ENCODE measurements around the gene SUCLA2. TPM values are rescaled to one million over a fixed set of nuclear protein-coding genes. Genes with fewer than 3 reads are reported as not detected.

SUCLA2 gene
- total RNA-seq, 1 donor from 2014 or later: 41.7 TPM

DNA sequence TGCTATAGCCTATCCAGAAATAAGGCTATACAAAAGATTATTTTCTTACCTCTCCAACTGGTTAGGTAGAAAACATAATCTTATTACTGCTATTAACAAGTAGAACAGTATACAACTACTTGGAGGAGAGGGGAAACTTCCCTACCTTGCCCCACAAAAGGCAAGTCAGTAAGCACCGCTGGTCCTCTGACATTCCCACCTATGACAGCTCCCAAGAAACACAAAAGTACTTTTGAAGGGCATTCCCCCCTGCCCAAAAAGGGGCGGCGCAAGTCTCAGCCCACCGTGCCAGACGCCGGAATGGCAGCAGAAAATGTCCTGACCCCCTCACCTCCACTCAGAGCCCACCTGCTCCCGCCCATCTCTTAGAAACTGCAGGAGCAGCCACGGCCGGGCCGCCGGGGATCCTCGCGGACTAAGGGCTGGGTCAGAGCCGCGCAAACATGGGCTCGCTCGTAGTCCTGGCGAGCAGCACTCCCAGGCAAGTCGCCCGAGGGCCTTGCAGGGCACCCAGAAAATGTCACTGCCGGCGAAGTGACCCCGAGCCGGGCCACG lies 437 bp downstream of the SUCLA2 start:
- FAIRE-seq: no peak
- Histone ChIP-seq H3K27ac (ENCODE audit: low read depth, low read length) (peak overlapping the region; percentile 69), H3K4me3 (ENCODE audit: insufficient read depth, low read depth, low read length) (peak overlapping the region; percentile 88), H3K4me2 (ENCODE audit: low read length) (peak overlapping the region; percentile 97), H4K20me1 (ENCODE audit: insufficient read depth, low read length) (peaks cover 10% of the 10 kb centered on the region), H3K4me1 (ENCODE audit: insufficient read depth, low read length) (peaks cover 11% of the 10 kb centered on the region), H2AFZ (ENCODE audit: low read depth, low read length) (peak overlapping the region; percentile 97), H3K79me2 (ENCODE audit: insufficient read depth, low read length) (peaks cover 51% of the 10 kb centered on the region), H3K9me3 (ENCODE audit: insufficient read depth, low read depth, low read length) (no peaks in the 10 kb centered on the region), H3K36me3 (ENCODE audit: insufficient read depth, low read length) (no peaks in the 10 kb centered on the region), H3K9ac (ENCODE audit: low read length) (peak overlapping the region; percentile 89), H3K27me3 (ENCODE audit: insufficient read depth, low read length) (no peaks in the 10 kb centered on the region)
- peak overlapping the region; percentile 99 for H3K4me3 Mint-ChIP-seq (ENCODE audit: unreplicated experiment)
- peaks cover 6% of the 10 kb centered on the region for H3K4me1 Mint-ChIP-seq (ENCODE audit: low read depth, unreplicated experiment)
- no peak for TF ChIP-seq CTCF (IDR thresholded peaks at IDR 0.05; ENCODE audit: insufficient read depth, low read depth, low read length)
- peak overlapping the region; percentile 68 for H3K27ac Mint-ChIP-seq (ENCODE audit: unreplicated experiment)
- no peaks in the 10 kb centered on the region for H3K9me3 Mint-ChIP-seq (ENCODE audit: unreplicated experiment)
- DNase-seq (ENCODE audit: low read depth): no peak
- no peaks in the 10 kb centered on the region for H3K36me3 Mint-ChIP-seq (ENCODE audit: low read depth, unreplicated experiment)
- H3K27me3 Mint-ChIP-seq (ENCODE audit: low read depth, unreplicated experiment): no peaks in the 10 kb centered on the region

DNA sequence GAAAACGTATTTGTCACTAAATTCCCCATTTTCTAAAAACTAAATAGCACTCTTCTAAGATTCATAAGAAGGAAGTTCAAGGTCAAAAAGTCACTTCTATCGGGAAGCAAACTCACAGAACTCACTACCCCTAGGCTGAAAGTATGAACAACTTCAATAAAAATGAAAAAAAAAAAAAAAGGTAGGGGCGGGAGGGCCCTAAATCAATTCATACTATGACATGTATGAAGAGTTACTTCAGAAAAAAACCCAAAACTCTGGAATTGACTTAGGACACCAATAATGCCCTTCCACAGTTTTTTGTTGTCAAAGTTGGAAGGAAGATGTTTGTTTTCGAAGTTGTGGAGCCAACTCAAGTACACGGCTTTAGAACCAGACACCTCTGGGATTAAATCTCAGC lies 1.1 kb downstream of the SUCLA2 start:
- no peak for TF ChIP-seq CTCF (IDR thresholded peaks at IDR 0.05; ENCODE audit: insufficient read depth, low read depth, low read length)
- no peak for TF ChIP-seq EZH2 (IDR thresholded peaks at IDR 0.05; ENCODE audit: insufficient read depth, low read length)
- H3K9me3 Mint-ChIP-seq (ENCODE audit: unreplicated experiment): no peaks in the 10 kb centered on the region
- peaks cover 11% of the 10 kb centered on the region for H3K4me1 ChIP-seq (ENCODE audit: insufficient read depth, low read length)
- H3K79me2 ChIP-seq (ENCODE audit: insufficient read depth, low read length): peaks cover 57% of the 10 kb centered on the region
- H2AFZ ChIP-seq (ENCODE audit: low read depth, low read length): no peak overlapping the region
- H3K4me2 ChIP-seq (ENCODE audit: low read length): peak overlapping the region; percentile 97
- no peak overlapping the region for H3K27ac ChIP-seq (ENCODE audit: low read depth, low read length)
- peaks cover 6% of the 10 kb centered on the region for H3K4me1 Mint-ChIP-seq (ENCODE audit: low read depth, unreplicated experiment)
- H3K27ac Mint-ChIP-seq (ENCODE audit: unreplicated experiment): no peak overlapping the region
- DNase-seq (ENCODE audit: low read depth): no peak
- peak overlapping the region; percentile 99 for H3K4me3 Mint-ChIP-seq (ENCODE audit: unreplicated experiment)
- H4K20me1 ChIP-seq (ENCODE audit: insufficient read depth, low read length): peaks cover 10% of the 10 kb centered on the region
- H3K9ac ChIP-seq (ENCODE audit: low read length): peak overlapping the region; percentile 89
- no peaks in the 10 kb centered on the region for H3K9me3 ChIP-seq (ENCODE audit: insufficient read depth, low read depth, low read length)
- peaks cover 5% of the 10 kb centered on the region for H3K36me3 ChIP-seq (ENCODE audit: insufficient read depth, low read length)
- H3K4me3 ChIP-seq (ENCODE audit: insufficient read depth, low read depth, low read length): peak overlapping the region; percentile 88
- H3K27me3 ChIP-seq (ENCODE audit: insufficient read depth, low read length): no peaks in the 10 kb centered on the region
- no peaks in the 10 kb centered on the region for H3K27me3 Mint-ChIP-seq (ENCODE audit: low read depth, unreplicated experiment)
- H3K36me3 Mint-ChIP-seq (ENCODE audit: low read depth, unreplicated experiment): no peaks in the 10 kb centered on the region
- no peak for FAIRE-seq

DNA sequence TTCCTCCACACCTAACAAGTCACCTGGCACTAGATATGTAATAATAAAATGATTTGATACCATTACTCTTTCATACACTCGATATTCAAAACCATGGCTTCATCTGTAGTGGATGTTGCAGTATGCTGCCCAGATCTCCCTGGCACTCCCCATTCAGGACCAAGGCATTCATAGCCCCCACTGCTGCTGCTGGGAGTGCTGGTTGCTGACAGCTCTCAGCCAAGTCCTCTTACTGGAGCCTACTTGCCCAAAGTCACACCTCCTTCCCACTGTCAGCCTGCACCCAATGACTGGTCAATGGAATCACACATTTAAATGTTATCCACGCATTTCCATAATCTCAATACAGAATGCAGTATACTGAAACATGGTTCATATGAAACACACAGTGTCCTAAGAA lies 3.7 kb downstream of the SUCLA2 start:
- Histone ChIP-seq H4K20me1 (ENCODE audit: insufficient read depth, low read length) (peaks cover 10% of the 10 kb centered on the region), H2AFZ (ENCODE audit: low read depth, low read length) (no peak overlapping the region), H3K36me3 (ENCODE audit: insufficient read depth, low read length) (peaks cover 5% of the 10 kb centered on the region), H3K9ac (ENCODE audit: low read length) (no peak overlapping the region), H3K9me3 (ENCODE audit: insufficient read depth, low read depth, low read length) (no peaks in the 10 kb centered on the region), H3K79me2 (ENCODE audit: insufficient read depth, low read length) (peaks cover 69% of the 10 kb centered on the region), H3K4me2 (ENCODE audit: low read length) (no peak overlapping the region), H3K4me3 (ENCODE audit: insufficient read depth, low read depth, low read length) (no peak overlapping the region), H3K27me3 (ENCODE audit: insufficient read depth, low read length) (no peaks in the 10 kb centered on the region), H3K4me1 (ENCODE audit: insufficient read depth, low read length) (peaks cover 11% of the 10 kb centered on the region), H3K27ac (ENCODE audit: low read depth, low read length) (no peak overlapping the region)
- no peaks in the 10 kb centered on the region for H3K9me3 Mint-ChIP-seq (ENCODE audit: unreplicated experiment)
- H3K4me3 Mint-ChIP-seq (ENCODE audit: unreplicated experiment): no peak overlapping the region
- FAIRE-seq: no peak
- no peak for DNase-seq (ENCODE audit: low read depth)
- peaks cover 2% of the 10 kb centered on the region for H3K36me3 Mint-ChIP-seq (ENCODE audit: low read depth, unreplicated experiment)
- H3K27ac Mint-ChIP-seq (ENCODE audit: unreplicated experiment): no peak overlapping the region
- TF ChIP-seq EZH2 (IDR thresholded peaks at IDR 0.05; ENCODE audit: insufficient read depth, low read length) (no peak), CTCF (IDR thresholded peaks at IDR 0.05; ENCODE audit: insufficient read depth, low read depth, low read length) (no peak)
- H3K4me1 Mint-ChIP-seq (ENCODE audit: low read depth, unreplicated experiment): peaks cover 6% of the 10 kb centered on the region
- H3K27me3 Mint-ChIP-seq (ENCODE audit: low read depth, unreplicated experiment): no peaks in the 10 kb centered on the region

Data from astrocyte (in vitro differentiated cells and primary cell).